Muscle of leg (tissue), 11 donors: ENCODE measurements around the gene RALGAPA1. TPM values are rescaled to one million over a fixed set of nuclear protein-coding genes. Genes with fewer than 3 reads are reported as not detected.
"Not testable (repeated sequence)": the region's sequence is repeated elsewhere in the genome, so short reads cannot be mapped to it uniquely, and the experiment has no call there.

Experiments
- DNase-seq: peaks from one replicate; pipeline ENCODE4 v3.0.0; 2013
- H3K27ac ChIP-seq: one replicate; pipeline ENCODE4 v1.5.1; 2013; ENCODE audit warnings: mild to moderate bottlenecking, low read length, control low read depth
- H3K27me3 ChIP-seq: one replicate; pipeline ENCODE4 v1.6.1; 2013; ENCODE audit warnings: low read length; ENCODE audit not compliant: control insufficient read depth, insufficient read depth
- H3K36me3 ChIP-seq: one replicate; pipeline ENCODE4 v1.6.1; 2013; ENCODE audit warnings: low read length; ENCODE audit not compliant: control insufficient read depth, insufficient read depth
- H3K4me1 ChIP-seq: one replicate; pipeline ENCODE4 v1.6.1; 2013; ENCODE audit warnings: low read length; ENCODE audit not compliant: control insufficient read depth, insufficient read depth
- H3K4me3 ChIP-seq: one replicate; pipeline ENCODE4 v1.5.1; 2013; ENCODE audit warnings: low read length, control low read depth
- H3K9me3 ChIP-seq: replicated peaks from 2 replicates; pipeline ENCODE4 v1.6.1; 2013; ENCODE audit warnings: low read depth, low read length; ENCODE audit not compliant: control insufficient read depth
- WGBS: methylation state at CpG from one replicate; pipeline ENCODE4 v1.1.5; 2013; ENCODE audit warnings: missing lambda C conversion rate; ENCODE audit not compliant: insufficient coverage; 5-methylcytosine and 5-hydroxymethylcytosine counted together
- polyA plus RNA-seq, 8 donors: library from polyadenylated mRNA; unstranded; fragments of 120-200 nt; gene quantifications; one replicate each; pipeline versions ENCODE4 v1.2.1 to v1.2.3, GENCODE V29; 2013; ENCODE audit warnings: inconsistent platforms in 1 of 8, low replicate concordance in 1 of 8; ENCODE audit not compliant: insufficient read length in 8 of 8, insufficient read depth in 1 of 8
- total RNA-seq: library from RNA; stranded (reverse); fragments of 120-200 nt; gene quantifications from one replicate; pipeline ENCODE4 v1.2.4, GENCODE V29; 2013

Gene RALGAPA1
- total and polyA plus RNA-seq, 9 donors, result 20.0 to 46.0 (median 23.8) TPM

GRCh38 chr14:35637269-35637668, 171.8 kb downstream of the RALGAPA1 start:
- Histone ChIP-seq H3K4me3 (no peak overlapping the region), H3K27me3 (no peaks in the 10 kb centered on the region), H3K27ac (no peak overlapping the region), H3K36me3 (no peaks in the 10 kb centered on the region), H3K9me3 (peaks cover 4% of the 10 kb centered on the region), H3K4me1 (no peaks in the 10 kb centered on the region)
- no peak for DNase-seq
- no CpG with 5 or more reads among the region's 2 CpGs for WGBS

GRCh38 chr14:35632676-35633075, 176.4 kb downstream of the RALGAPA1 start:
- Histone ChIP-seq H3K4me1 (no peaks in the 10 kb centered on the region), H3K36me3 (no peaks in the 10 kb centered on the region), H3K9me3 (peaks cover 4% of the 10 kb centered on the region), H3K27ac (no peak overlapping the region), H3K4me3 (no peak overlapping the region), H3K27me3 (no peaks in the 10 kb centered on the region)
- no peak for DNase-seq
- no CpG with 5 or more reads among the region's 1 CpG for WGBS

- Histone ChIP-seq H3K36me3 (no peaks in the 10 kb centered on the region), H3K27ac (no peak overlapping the region), H3K27me3 (no peaks in the 10 kb centered on the region), H3K9me3 (peaks cover 2% of the 10 kb centered on the region), H3K4me1 (no peaks in the 10 kb centered on the region), H3K4me3 (no peak overlapping the region)
- no peak for DNase-seq
- WGBS, result no CpG with 5 or more reads among the region's 3 CpGs
Observed at GRCh38 chr14:35632271-35632670, 176.8 kb downstream of the RALGAPA1 start.

GRCh38 chr14:35631071-35631805, 177.9 kb downstream of the RALGAPA1 start:
- no peak overlapping the region for H3K4me3 ChIP-seq
- DNase-seq, result no peak
- no peaks in the 10 kb centered on the region for H3K36me3 ChIP-seq
- no peaks in the 10 kb centered on the region for H3K27me3 ChIP-seq
- WGBS, result no CpG with 5 or more reads among the region's 2 CpGs
- H3K27ac ChIP-seq, result no peak overlapping the region
- no peaks in the 10 kb centered on the region for H3K4me1 ChIP-seq
- no peaks in the 10 kb centered on the region for H3K9me3 ChIP-seq

- Histone ChIP-seq H3K36me3 (no peaks in the 10 kb centered on the region), H3K27ac (no peak overlapping the region), H3K27me3 (no peaks in the 10 kb centered on the region), H3K9me3 (no peaks in the 10 kb centered on the region), H3K4me1 (no peaks in the 10 kb centered on the region), H3K4me3 (no peak overlapping the region)
- no peak for DNase-seq
- 91% methylated on average over 3 of the region's 3 CpGs for WGBS
Observed at GRCh38 chr14:35628989-35629388, 180.1 kb downstream of the RALGAPA1 start.

- not testable (repeated sequence) for H3K9me3 ChIP-seq, DNase-seq, H3K27ac ChIP-seq, H3K4me1 ChIP-seq, H3K4me3 ChIP-seq, H3K27me3 ChIP-seq, H3K36me3 ChIP-seq
- no CpG with 5 or more reads among the region's 2 CpGs for WGBS
Observed at GRCh38 chr14:35626947-35627346, 182.1 kb downstream of the RALGAPA1 start.

GRCh38 chr14:35621996-35622395, 187.1 kb downstream of the RALGAPA1 start:
- not testable (repeated sequence) for H3K9me3 ChIP-seq, H3K36me3 ChIP-seq, H3K4me3 ChIP-seq, H3K4me1 ChIP-seq, H3K27ac ChIP-seq, H3K27me3 ChIP-seq, DNase-seq
- no CpG with 5 or more reads among the region's 4 CpGs for WGBS

- WGBS, result 95% methylated on average over 3 of the region's 6 CpGs
- not testable (repeated sequence) for H3K4me1 ChIP-seq, H3K27ac ChIP-seq, DNase-seq, H3K4me3 ChIP-seq, H3K9me3 ChIP-seq, H3K36me3 ChIP-seq, H3K27me3 ChIP-seq
Observed at GRCh38 chr14:35619998-35620397, 189.1 kb downstream of the RALGAPA1 start.

GRCh38 chr14:35619461-35619860, 189.6 kb downstream of the RALGAPA1 start:
- not testable (repeated sequence) for H3K27me3 ChIP-seq, H3K9me3 ChIP-seq, H3K36me3 ChIP-seq, H3K4me1 ChIP-seq, H3K27ac ChIP-seq, H3K4me3 ChIP-seq, DNase-seq
- 100% methylated on average over 1 of the region's 1 CpG for WGBS

GRCh38 chr14:35617500-35617899, 191.6 kb downstream of the RALGAPA1 start:
- peaks cover 3% of the 10 kb centered on the region for H3K36me3 ChIP-seq
- no peak overlapping the region for H3K27ac ChIP-seq
- no peaks in the 10 kb centered on the region for H3K27me3 ChIP-seq
- no peaks in the 10 kb centered on the region for H3K4me1 ChIP-seq
- no CpG with 5 or more reads among the region's 3 CpGs for WGBS
- no peak overlapping the region for H3K4me3 ChIP-seq
- no peaks in the 10 kb centered on the region for H3K9me3 ChIP-seq
- no peak for DNase-seq

- Histone ChIP-seq H3K4me1 (no peaks in the 10 kb centered on the region), H3K27ac (no peak overlapping the region), H3K36me3 (peaks cover 5% of the 10 kb centered on the region), H3K27me3 (no peaks in the 10 kb centered on the region), H3K4me3 (no peak overlapping the region), H3K9me3 (no peaks in the 10 kb centered on the region)
- DNase-seq, result no peak
- WGBS, result 86% methylated on average over 1 of the region's 3 CpGs
Observed at GRCh38 chr14:35607380-35607779, 201.7 kb downstream of the RALGAPA1 start.
